HepG2 (cell line): ENCODE measurements around the gene HELZ. TPM values are rescaled to one million over a fixed set of nuclear protein-coding genes. Genes with fewer than 3 reads are reported as not detected.
A peak's percentile ranks its signal among the peaks of the same experiment; 100 is the strongest.

Source experiments
- CBX2 ChIP-seq, 2 experiments: fragments of 200-600 bp in 1 of 2; sonication (generic); formaldehyde crosslinking in 1 of 2; IDR thresholded peaks; 2 replicates each; pipeline versions ENCODE4 v1.7.0 to v1.8.1; 2018 to 2022; ENCODE audit warnings: low read depth in 2 of 2, low read length in 1 of 2, mild to moderate bottlenecking in 1 of 2, missing genetic modification reagents in 1 of 2
- CEBPB ChIP-seq: IDR thresholded peaks from 2 replicates; pipeline ENCODE4 v1.6.1; 2011; ENCODE audit warnings: low read depth, low read length, improper control_type of control experiment, borderline replicate concordance
- CERS6 ChIP-seq: sonication (generic); formaldehyde crosslinking; IDR thresholded peaks from 2 replicates; pipeline ENCODE4 v1.5.0; 2020; ENCODE audit warnings: missing genetic modification reagents
- CREB1 ChIP-seq, 2 experiments: fragments of 450-650 bp in 1 of 2; IDR thresholded peaks; 2 replicates each; pipeline ENCODE4 v1.6.1; 2016 to 2017; ENCODE audit warnings: control low read depth in 1 of 2, mild to moderate bottlenecking in 1 of 2, missing compliant biosample characterization in 1 of 2, missing genetic modification characterization in 1 of 2
- FUBP1 ChIP-seq: sonication (generic); formaldehyde crosslinking; IDR thresholded peaks from 2 replicates; pipeline ENCODE4 v1.5.1; 2020; ENCODE audit warnings: missing genetic modification reagents, mild to moderate bottlenecking, borderline replicate concordance
- KAT7 ChIP-seq: IDR thresholded peaks from 2 replicates; pipeline ENCODE4 v1.6.1; 2018; ENCODE audit warnings: borderline replicate concordance, missing compliant biosample characterization
- MAFF ChIP-seq: IDR thresholded peaks from 2 replicates; pipeline ENCODE4 v1.6.1; 2011; ENCODE audit warnings: low read depth, low read length, improper control_type of control experiment
- PAXIP1 ChIP-seq: sonication (generic); formaldehyde crosslinking; conservative IDR thresholded peaks from 2 replicates; pipeline ENCODE4 v1.4.0; 2020; ENCODE audit warnings: mild to moderate bottlenecking, missing genetic modification reagents, moderate library complexity
- PBX2 ChIP-seq: IDR thresholded peaks from 2 replicates; pipeline ENCODE4 v1.6.1; 2016; ENCODE audit warnings: control low read depth
- SCMH1 ChIP-seq: sonication (generic); formaldehyde crosslinking; IDR thresholded peaks from 2 replicates; pipeline ENCODE4 v1.9.0; 2021; ENCODE audit warnings: missing genetic modification reagents, mild to moderate bottlenecking, borderline replicate concordance
- TCF7L2 ChIP-seq: IDR thresholded peaks from 2 replicates; pipeline ENCODE4 v1.6.1; 2011; ENCODE audit warnings: mild to moderate bottlenecking, low read depth, low read length, moderate library complexity
- TP53 ChIP-seq: sonication (generic); formaldehyde crosslinking; conservative IDR thresholded peaks from 2 replicates; pipeline ENCODE4 v1.4.0; 2020; ENCODE audit warnings: missing genetic modification reagents
- UBTF ChIP-seq: sonication (generic); formaldehyde crosslinking; IDR thresholded peaks from 2 replicates; pipeline ENCODE4 v1.4.0; 2020; ENCODE audit warnings: mild to moderate bottlenecking, missing genetic modification reagents
- ZC3H4 ChIP-seq: sonication (generic); formaldehyde crosslinking; IDR thresholded peaks from 2 replicates; pipeline ENCODE4 v1.4.0; 2020; ENCODE audit warnings: missing genetic modification reagents, borderline replicate concordance
- ZMYM4 ChIP-seq: sonication (generic); formaldehyde crosslinking; IDR thresholded peaks from 2 replicates; pipeline ENCODE4 v1.8.1; 2023; ENCODE audit warnings: mild to moderate bottlenecking, missing genetic modification reagents
- ZNF569 ChIP-seq: sonication (generic); formaldehyde crosslinking; IDR thresholded peaks from 2 replicates; pipeline ENCODE4 v1.5.0; 2020; ENCODE audit warnings: mild to moderate bottlenecking, missing genetic modification reagents, moderate library complexity, borderline replicate concordance
- ZSCAN5A ChIP-seq: sonication (generic); formaldehyde crosslinking; IDR thresholded peaks from 2 replicates; pipeline ENCODE4 v1.8.0; 2022; ENCODE audit warnings: mild to moderate bottlenecking, missing genetic modification reagents, borderline replicate concordance
- polyA plus RNA-seq, 8 experiments: library from polyadenylated mRNA; depleted of rRNA in 3 of 8; stranded (reverse) in 7 of 8; unstranded in 1 of 8; fragments of >200 nt; fragmentation: Illumina TruSeq in 4 of 8; extraction: Trizol in 4 of 8; gene quantifications; 2 replicates each; pipeline versions ENCODE4 v1.2.1 to v1.2.3, GENCODE V29; 2011 to 2016; ENCODE audit warnings: low read depth in 4 of 8, missing spikeins in 1 of 8, mixed read lengths in 1 of 8; ENCODE audit not compliant: insufficient read depth in 1 of 8
- total RNA-seq, 5 experiments: library from RNA; depleted of rRNA; stranded (reverse); fragments of >200 nt; fragmentation: Illumina TruSeq; extraction: Trizol; gene quantifications; 2 replicates each; pipeline ENCODE4 v1.2.3, GENCODE V29; 2016; ENCODE audit warnings: low read depth in 1 of 5

Gene HELZ
- total and polyA plus RNA-seq, 2 of the 13 experiments (the other 11 are each of a cell fraction or from before 2014, with no cell fraction given) = 35.3 to 52.4 TPM

- TF ChIP-seq PBX2 (CRISPR knock-in tag) (no peak), ZSCAN5A (CRISPR knock-in tag) (0 out of 2 replicates have a peak, but pooled peaks have one; percentile 22), ZMYM4 (CRISPR knock-in tag) (peak; percentile 69; the same call in 1 of the 2 replicates), CREB1 (IDR thresholded peaks at IDR 0.05) (no peak), CREB1 (CRISPR knock-in tag; IDR thresholded peaks at IDR 0.05) (0 out of 2 replicates have a peak, but pooled peaks have one; percentile 24), SCMH1 (no peak), CBX2 (IDR thresholded peaks at IDR 0.05; ENCODE audit: low read depth, low read length) (no peak), CBX2 (CRISPR knock-in tag; IDR thresholded peaks at IDR 0.05; ENCODE audit: low read depth) (no peak), CEBPB (peak; percentile 58; the same call in 1 of the 2 replicates), UBTF (CRISPR knock-in tag) (peak; percentile 46; the same call in 1 of the 2 replicates), TP53 (CRISPR knock-in tag) (no peak), MAFF (0 out of 2 replicates have a peak, but pooled peaks have one; percentile 24), ZC3H4 (CRISPR knock-in tag) (no peak), CERS6 (CRISPR knock-in tag) (no peak), ZNF569 (no peak), FUBP1 (CRISPR knock-in tag) (no peak), KAT7 (CRISPR knock-in tag) (no peak), PAXIP1 (CRISPR knock-in tag) (peak; percentile 77), TCF7L2 (no peak)
Observed at GRCh38 chr17:67280279-67280678, 35.3 kb upstream of the HELZ start (continued).
